B cell (primary cell): ENCODE results near the gene FAM72C. TPM values are rescaled to one million over a fixed set of nuclear protein-coding genes. Genes with fewer than 3 reads are reported as not detected.
"Not testable (repeated sequence)": the region's sequence is repeated elsewhere in the genome, so short reads cannot be mapped to it uniquely, and the experiment has no call there.

Experiments
- ATAC-seq: fragments of 200-7000 bp; cut with Tn5 transposase; one replicate; pipeline ENCODE4 v1.10.0; 2021; ENCODE audit warnings: low read depth, mild to moderate bottlenecking, moderate number of reproducible peaks, moderate library complexity
- CTCF ChIA-PET: fragments of 350-600 bp; sonication (Branson Sonifier 250); formaldehyde crosslinking; loops from one replicate; lab custom pipeline; 2021; ENCODE audit warnings: antibody characterized with exemption, inconsistent platforms; lab: Charles Lee
- POLR2A ChIA-PET: fragments of 350-600 bp; sonication (Branson Sonifier 250); formaldehyde crosslinking; loops from one replicate; lab custom pipeline; 2021; ENCODE audit warnings: antibody characterized with exemption; lab: Charles Lee
- DNase-seq: peaks from one replicate; pipeline ENCODE4 v3.0.0; 2013
- H2AFZ ChIP-seq: 2 replicates; pipeline ENCODE4 v1.6.1; 2012; ENCODE audit warnings: mild to moderate bottlenecking, low read depth, low read length; ENCODE audit not compliant: insufficient read depth, poor library complexity, severe bottlenecking
- H3K27ac ChIP-seq, 2 donors: 1 replicate in 1 of 2; 2 replicates in 1 of 2; pipeline ENCODE4 v1.5.1; 2012 to 2013; ENCODE audit warnings: low read length in 2 of 2, mild to moderate bottlenecking in 2 of 2, moderate library complexity in 1 of 2
- H3K27me3 ChIP-seq, 4 experiments: fragments of 200-600 bp in 1 of 4; sonication (generic) in 1 of 4; replicated peaks in 1 of 4; 1 replicate in 2 of 4; 2 replicates in 2 of 4; pipeline versions ENCODE4 v1.6.1 to v1.7.0; 2013 to 2016; ENCODE audit warnings: low read length in 3 of 4, mild to moderate bottlenecking in 2 of 4, mixed read lengths in 1 of 4, moderate library complexity in 1 of 4; ENCODE audit not compliant: insufficient read depth in 4 of 4, control insufficient read depth in 3 of 4; ENCODE audit errors: control extremely low read depth in 1 of 4
- H3K36me3 ChIP-seq, 2 experiments: replicated peaks in 1 of 2; 1 replicate in 1 of 2; 2 replicates in 1 of 2; pipeline versions ENCODE4 v1.6.1 to v1.7.1; 2013; ENCODE audit warnings: low read length in 1 of 2; ENCODE audit not compliant: insufficient read depth in 2 of 2, control insufficient read depth in 1 of 2; ENCODE audit errors: control extremely low read depth in 1 of 2, extremely low read depth in 1 of 2
- H3K4me1 ChIP-seq, 2 donors: fragments of 200-600 bp in 1 of 2; sonication (generic) in 1 of 2; 1 replicate in 1 of 2; 2 replicates in 1 of 2; pipeline versions ENCODE4 v1.5.1 to v1.6.1; 2013 to 2017; ENCODE audit warnings: low read length in 2 of 2; ENCODE audit not compliant: control insufficient read depth in 2 of 2, insufficient read depth in 2 of 2
- H3K4me2 ChIP-seq: replicated peaks from 2 replicates; pipeline ENCODE3; 2012; ENCODE audit warnings: mild to moderate bottlenecking, low read depth, low read length; ENCODE audit not compliant: poor library complexity, severe bottlenecking
- H3K4me3 ChIP-seq, 5 experiments: fragments of 200-600 bp in 1 of 5; sonication (generic) in 1 of 5; 1 replicate in 3 of 5; 2 replicates in 2 of 5; pipeline versions ENCODE4 v1.5.1 to v1.7.0; 2011 to 2016; ENCODE audit warnings: low read length in 4 of 5, mild to moderate bottlenecking in 4 of 5, low read depth in 2 of 5, control low read depth in 1 of 5, moderate library complexity in 1 of 5; ENCODE audit not compliant: insufficient read depth in 1 of 5; ENCODE audit errors: control extremely low read depth in 1 of 5, extremely low read depth in 1 of 5
- H3K79me2 ChIP-seq: fragments of 200-600 bp; sonication (generic); one replicate; pipeline ENCODE4 v1.6.0; 2016; ENCODE audit warnings: low read length; ENCODE audit not compliant: control insufficient read depth, insufficient read depth
- H3K9ac ChIP-seq: fragments of 200-600 bp; sonication (generic); 2 replicates; pipeline ENCODE4 v1.6.1; 2017; ENCODE audit warnings: mild to moderate bottlenecking, low read length, moderate library complexity
- H3K9me3 ChIP-seq, 3 donors: one replicate each; pipeline versions ENCODE4 v1.6.1 to v1.7.1; 2013; ENCODE audit warnings: low read length in 2 of 3; ENCODE audit not compliant: control insufficient read depth in 2 of 3, insufficient read depth in 1 of 3; ENCODE audit errors: control extremely low read depth in 1 of 3
- H4K20me1 ChIP-seq: 2 replicates; pipeline ENCODE4 v1.6.0; 2012; ENCODE audit warnings: mild to moderate bottlenecking, low read length; ENCODE audit not compliant: insufficient read depth, control insufficient read depth, poor library complexity, severe bottlenecking
- H3K27ac Mint-ChIP-seq: one replicate; pipeline ENCODE4 v1.8.0; 2021; ENCODE audit warnings: mixed read lengths
- H3K27me3 Mint-ChIP-seq: one replicate; pipeline ENCODE4 v1.8.0; 2021; ENCODE audit warnings: mixed read lengths
- H3K4me1 Mint-ChIP-seq: one replicate; pipeline ENCODE4 v1.8.0; 2021; ENCODE audit warnings: mixed read lengths
- H3K4me3 Mint-ChIP-seq: one replicate; pipeline ENCODE4 v1.8.0; 2021; ENCODE audit warnings: mixed read lengths
- H3K9me3 Mint-ChIP-seq: one replicate; pipeline ENCODE4 v1.8.0; 2022; ENCODE audit warnings: mixed read lengths; ENCODE audit not compliant: insufficient read depth
- WGBS: methylation state at CpG from one replicate; pipeline ENCODE4 v1.1.5; 2013; ENCODE audit warnings: missing lambda C conversion rate; ENCODE audit not compliant: insufficient coverage; 5-methylcytosine and 5-hydroxymethylcytosine counted together
- intact Hi-C: fragments of 100-400 bp; cut with micrococcal nuclease; formaldehyde crosslinking; loops from one replicate; pipeline ENCODE4 v1.10.0; 2022
- polyA plus RNA-seq: library from polyadenylated mRNA; depleted of rRNA; stranded (reverse); fragments of >200 nt; gene quantifications from 2 replicates; pipeline ENCODE4 v1.2.3, GENCODE V29; 2012
- small RNA-seq: library from RNA; depleted of rRNA; stranded (forward); fragments of <200 nt; gene quantifications from one replicate; pipeline ENCODE3, GENCODE V24; 2012; ENCODE audit warnings: low replicate concordance, low read depth; ENCODE audit not compliant: insufficient read length
- total RNA-seq, 2 donors: library from RNA; stranded (reverse); fragments of 120-200 nt in 1 of 2; gene quantifications; 1 replicate in 1 of 2; 2 replicates in 1 of 2; pipeline versions ENCODE4 v1.2.3 to v1.2.4, GENCODE V29; 2013 to 2022

The FAM72C gene
- total and polyA plus RNA-seq, 2 donors (not counting 1 experiment from before 2014, with no cell fraction given) = 0.03 TPM; not detected in 1

DNA sequence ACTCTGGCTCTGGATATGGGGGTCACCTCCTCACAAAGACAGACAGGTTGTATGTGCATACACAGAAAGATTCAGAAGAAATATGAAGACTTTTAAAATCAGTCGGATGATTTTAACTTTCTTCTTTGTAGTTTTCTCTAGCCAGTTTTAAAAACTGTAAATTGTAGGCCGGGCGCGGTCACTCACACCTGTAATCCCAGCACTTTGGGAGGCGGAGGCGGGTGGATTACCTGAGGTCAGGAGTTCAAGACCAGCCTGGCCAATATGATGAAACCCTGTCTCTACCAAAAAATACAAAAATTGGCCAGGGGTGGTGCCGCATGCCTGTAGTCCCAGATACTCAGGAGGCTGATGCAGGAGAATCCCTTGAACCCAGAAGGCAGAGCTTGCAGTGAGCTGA is 58.1 kb downstream of the FAM72C start:
- H3K4me1 ChIP-seq, CTCF ChIA-PET, DNase-seq, H3K79me2 ChIP-seq, H3K9me3 Mint-ChIP-seq, intact Hi-C loops, ATAC-seq, H3K27me3 ChIP-seq, H3K27me3 Mint-ChIP-seq, H2AFZ ChIP-seq, H3K4me2 ChIP-seq, H3K9ac ChIP-seq, H3K36me3 ChIP-seq, H3K27ac ChIP-seq, H3K4me1 Mint-ChIP-seq, H3K9me3 ChIP-seq, POLR2A ChIA-PET, H3K27ac Mint-ChIP-seq, H4K20me1 ChIP-seq, H3K4me3 ChIP-seq, H3K4me3 Mint-ChIP-seq: not testable (repeated sequence)
- no CpG with 5 or more reads among the region's 7 CpGs for WGBS

Small RNAs within 50 kb of the gene (small RNA-seq; reads per million reads assigned to genes)
- not detected for gene HIST2H3PS2
